Tibial nerve (tissue), 4 donors: ENCODE results near the gene MLANA. TPM values are rescaled to one million over a fixed set of nuclear protein-coding genes. Genes with fewer than 3 reads are reported as not detected.

Experiments
- DNase-seq, 2 donors: peaks; one replicate each; pipeline ENCODE4 v3.0.0-alpha.2; 2019; ENCODE audit warnings: low spot score in 2 of 2
- H3K27ac ChIP-seq, 4 donors: fragments of 200-600 bp; sonication (generic) in 3 of 4; one replicate each; pipeline ENCODE4 v1.5.1; 2017 to 2019; ENCODE audit warnings: mild to moderate bottlenecking in 1 of 4
- H3K27me3 ChIP-seq, 2 donors: fragments of 200-600 bp; sonication (generic) in 1 of 2; one replicate each; pipeline versions ENCODE4 v1.5.1 to v1.6.0; 2017 to 2019
- H3K36me3 ChIP-seq, 3 donors: fragments of 200-600 bp; sonication (generic); one replicate each; pipeline ENCODE4 v1.5.1; 2018 to 2019
- H3K4me1 ChIP-seq, 4 donors: fragments of 200-600 bp; sonication (generic) in 3 of 4; one replicate each; pipeline ENCODE4 v1.5.1; 2017 to 2019
- H3K4me3 ChIP-seq, 4 donors: fragments of 200-600 bp; sonication (generic) in 3 of 4; one replicate each; pipeline ENCODE4 v1.5.1; 2017 to 2019; ENCODE audit warnings: mild to moderate bottlenecking in 1 of 4, moderate library complexity in 1 of 4
- H3K9me3 ChIP-seq, 4 donors: fragments of 200-600 bp; sonication (generic) in 3 of 4; one replicate each; pipeline ENCODE4 v1.5.1; 2017 to 2019
- EP300 ChIP-seq, 2 donors: sonication (generic); formaldehyde crosslinking; IDR thresholded peaks; one replicate each; pipeline ENCODE4 v1.6.1; 2017; ENCODE audit warnings: antibody characterized with exemption in 2 of 2, mild to moderate bottlenecking in 1 of 2
- POLR2A ChIP-seq, 2 donors: fragments of 450-650 bp; IDR thresholded peaks; one replicate each; pipeline ENCODE4 v1.6.1; 2017; ENCODE audit warnings: antibody characterized with exemption in 2 of 2, mild to moderate bottlenecking in 2 of 2, moderate library complexity in 2 of 2
- WGBS, 2 donors: methylation state at CpG; one replicate each; pipeline ENCODE4 v1.1.5; 2018; 5-methylcytosine and 5-hydroxymethylcytosine counted together
- total RNA-seq, 4 donors: library from RNA; depleted of rRNA; stranded (reverse); fragments of >200 nt; gene quantifications; one replicate each; pipeline ENCODE4 v1.1.0, GENCODE V29; 2016
- TF ChIP-seq, protein P1 (sequence below), 5 experiments: fragments of 200-600 bp in 3 of 5; fragments of 450-650 bp in 2 of 5; sonication (generic) in 3 of 5; IDR thresholded peaks; one replicate each; pipeline ENCODE4 v1.5.1; 2016 to 2019; ENCODE audit warnings: antibody characterized with exemption in 5 of 5, mild to moderate bottlenecking in 3 of 5, moderate library complexity in 2 of 5

The MLANA gene
- total RNA-seq, 4 donors from 2014 or later: not detected

DNA sequence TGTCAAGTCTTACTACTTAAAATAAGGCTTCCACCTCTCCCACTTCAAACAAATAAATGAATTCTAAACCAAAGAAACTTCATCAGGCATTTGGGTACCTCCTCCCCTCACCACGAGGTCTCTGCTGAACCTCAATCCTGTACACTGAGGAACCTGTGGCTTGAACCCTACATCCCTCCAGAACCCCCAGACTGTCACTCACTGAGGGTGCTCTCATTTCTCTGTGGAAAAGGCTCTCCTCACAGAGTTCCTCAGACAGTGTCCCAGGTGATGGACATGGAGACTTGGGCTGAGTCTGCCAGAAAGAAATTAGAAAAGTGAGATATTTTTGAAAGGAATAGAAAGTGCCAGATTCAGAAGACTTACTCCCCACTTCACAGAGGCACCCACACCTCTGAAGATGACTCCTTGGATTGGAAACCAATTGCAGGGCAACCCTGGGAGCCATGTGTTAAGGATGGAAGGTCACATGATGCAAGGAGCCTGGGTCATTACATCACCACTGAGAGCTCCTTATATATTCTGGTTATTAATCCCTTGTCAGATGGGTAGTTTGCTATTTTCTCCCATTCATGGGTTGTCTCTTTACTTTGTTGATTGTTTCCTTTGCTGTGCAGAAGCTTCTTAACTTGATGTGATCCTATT lies 19.8 kb downstream of the MLANA start:
- WGBS, 2 donors: 87 to 96% methylated on average over 1 of the region's 1 CpG
- no peak for DNase-seq

DNA sequence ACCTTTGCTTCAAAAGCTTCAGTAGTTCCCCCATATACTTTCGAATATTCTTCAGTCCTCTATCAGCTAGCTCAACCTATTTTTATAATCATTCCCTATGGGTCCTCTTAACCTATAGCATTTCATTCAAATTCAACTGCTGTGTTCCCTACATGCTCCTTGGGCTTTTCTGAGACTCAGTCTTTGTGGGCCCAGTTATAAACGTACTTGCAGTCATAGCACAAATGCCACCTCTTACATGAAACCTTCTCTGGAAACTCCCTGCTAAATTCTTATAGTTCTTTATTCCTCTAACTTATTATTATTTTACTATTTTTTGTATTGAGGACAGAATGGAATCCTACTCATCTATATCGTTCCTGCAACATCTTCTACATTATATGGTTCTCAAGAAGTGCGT lies 24.7 kb downstream of the MLANA start:
- DNase-seq: no peak
- no peaks in the 10 kb centered on the region for H3K27me3 ChIP-seq
- no peak overlapping the region for H3K4me3 ChIP-seq
- no peaks in the 10 kb centered on the region for H3K4me1 ChIP-seq
- H3K36me3 ChIP-seq: peaks cover 0 to 25% (median 0%) of the 10 kb centered on the region in 3 donors
- no peaks in the 10 kb centered on the region for H3K9me3 ChIP-seq
- WGBS, 2 donors: 88 to 92% methylated on average over 4 of the region's 4 CpGs
- H3K27ac ChIP-seq: no peak overlapping the region
- TF ChIP-seq EP300 (IDR thresholded peaks at IDR 0.05) (no peak), POLR2A (IDR thresholded peaks at IDR 0.05) (no peak)
- TF ChIP-seq, protein P1, sequence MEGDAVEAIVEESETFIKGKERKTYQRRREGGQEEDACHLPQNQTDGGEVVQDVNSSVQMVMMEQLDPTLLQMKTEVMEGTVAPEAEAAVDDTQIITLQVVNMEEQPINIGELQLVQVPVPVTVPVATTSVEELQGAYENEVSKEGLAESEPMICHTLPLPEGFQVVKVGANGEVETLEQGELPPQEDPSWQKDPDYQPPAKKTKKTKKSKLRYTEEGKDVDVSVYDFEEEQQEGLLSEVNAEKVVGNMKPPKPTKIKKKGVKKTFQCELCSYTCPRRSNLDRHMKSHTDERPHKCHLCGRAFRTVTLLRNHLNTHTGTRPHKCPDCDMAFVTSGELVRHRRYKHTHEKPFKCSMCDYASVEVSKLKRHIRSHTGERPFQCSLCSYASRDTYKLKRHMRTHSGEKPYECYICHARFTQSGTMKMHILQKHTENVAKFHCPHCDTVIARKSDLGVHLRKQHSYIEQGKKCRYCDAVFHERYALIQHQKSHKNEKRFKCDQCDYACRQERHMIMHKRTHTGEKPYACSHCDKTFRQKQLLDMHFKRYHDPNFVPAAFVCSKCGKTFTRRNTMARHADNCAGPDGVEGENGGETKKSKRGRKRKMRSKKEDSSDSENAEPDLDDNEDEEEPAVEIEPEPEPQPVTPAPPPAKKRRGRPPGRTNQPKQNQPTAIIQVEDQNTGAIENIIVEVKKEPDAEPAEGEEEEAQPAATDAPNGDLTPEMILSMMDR (IDR thresholded peaks at IDR 0.05): no peak

More for the DNA sequence above, 19.8 kb downstream of the MLANA start:
- Histone ChIP-seq H3K4me1 (no peaks in the 10 kb centered on the region), H3K4me3 (no peak overlapping the region), H3K36me3 (peaks cover 0 to 40% (median 0%) of the 10 kb centered on the region in 3 donors), H3K27me3 (no peaks in the 10 kb centered on the region), H3K27ac (no peak overlapping the region), H3K9me3 (no peaks in the 10 kb centered on the region)
- TF ChIP-seq, protein P1 (IDR thresholded peaks at IDR 0.05): no peak
- TF ChIP-seq EP300 (IDR thresholded peaks at IDR 0.05) (no peak), POLR2A (IDR thresholded peaks at IDR 0.05) (no peak)

DNA sequence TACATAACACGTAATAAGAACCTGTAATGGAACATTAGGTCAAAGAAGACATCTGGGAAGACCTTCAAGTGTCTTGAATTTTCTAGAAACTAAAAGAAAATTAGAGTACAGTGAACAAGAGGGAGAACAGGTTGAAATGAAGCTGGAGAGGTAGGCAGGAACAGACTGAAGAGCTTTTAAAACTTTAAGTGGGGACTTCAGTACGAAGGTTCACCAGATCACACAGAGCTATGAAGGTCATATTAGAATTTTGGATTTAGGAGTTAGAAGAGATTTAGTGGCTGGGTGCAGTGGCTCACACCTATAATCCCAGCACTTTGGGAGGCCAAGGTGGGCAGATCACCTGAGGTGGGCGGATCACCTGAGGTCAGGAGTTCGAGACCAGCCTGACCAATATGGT lies 26.6 kb downstream of the MLANA start:
- TF ChIP-seq EP300 (IDR thresholded peaks at IDR 0.05) (no peak), POLR2A (IDR thresholded peaks at IDR 0.05) (no peak)
- TF ChIP-seq, protein P1 (IDR thresholded peaks at IDR 0.05): no peak
- no peak overlapping the region for H3K4me3 ChIP-seq
- H3K9me3 ChIP-seq: no peaks in the 10 kb centered on the region
- H3K27me3 ChIP-seq: no peaks in the 10 kb centered on the region
- 95 to 96% methylated on average over 4 of the region's 4 CpGs for WGBS, 2 donors
- DNase-seq: no peak
- no peak overlapping the region for H3K27ac ChIP-seq
- peaks cover 0 to 35% (median 6%) of the 10 kb centered on the region in 3 donors for H3K36me3 ChIP-seq
- H3K4me1 ChIP-seq: no peaks in the 10 kb centered on the region

DNA sequence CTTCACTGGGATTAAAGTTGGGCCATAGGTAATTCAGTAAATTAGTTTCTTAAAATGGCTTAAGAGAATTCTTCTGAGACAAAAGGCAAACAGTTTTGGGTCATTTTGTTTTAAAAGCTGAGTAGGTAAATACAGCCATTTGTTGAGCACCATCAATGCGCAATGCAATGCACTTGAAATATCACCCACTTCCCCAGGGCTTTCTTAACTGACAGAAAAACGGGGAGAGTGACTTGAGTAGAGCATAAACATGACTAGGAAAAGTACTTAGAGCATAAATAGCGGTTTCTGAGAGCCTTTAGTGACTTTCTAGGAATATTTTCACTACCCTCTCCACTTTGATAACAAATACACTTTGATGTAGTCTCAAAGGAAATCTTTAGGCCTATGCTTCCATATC lies 27.2 kb downstream of the MLANA start:
- H3K27me3 ChIP-seq: no peaks in the 10 kb centered on the region
- TF ChIP-seq, protein P1 (IDR thresholded peaks at IDR 0.05): no peak
- TF ChIP-seq POLR2A (IDR thresholded peaks at IDR 0.05) (no peak), EP300 (IDR thresholded peaks at IDR 0.05) (no peak)
- no peak overlapping the region for H3K4me3 ChIP-seq
- peaks cover 0 to 41% (median 10%) of the 10 kb centered on the region in 3 donors for H3K36me3 ChIP-seq
- H3K27ac ChIP-seq: no peak overlapping the region
- no peak for DNase-seq
- 64 to 66% methylated on average over 3 of the region's 3 CpGs for WGBS, 2 donors
- no peaks in the 10 kb centered on the region for H3K4me1 ChIP-seq
- H3K9me3 ChIP-seq: no peaks in the 10 kb centered on the region

DNA sequence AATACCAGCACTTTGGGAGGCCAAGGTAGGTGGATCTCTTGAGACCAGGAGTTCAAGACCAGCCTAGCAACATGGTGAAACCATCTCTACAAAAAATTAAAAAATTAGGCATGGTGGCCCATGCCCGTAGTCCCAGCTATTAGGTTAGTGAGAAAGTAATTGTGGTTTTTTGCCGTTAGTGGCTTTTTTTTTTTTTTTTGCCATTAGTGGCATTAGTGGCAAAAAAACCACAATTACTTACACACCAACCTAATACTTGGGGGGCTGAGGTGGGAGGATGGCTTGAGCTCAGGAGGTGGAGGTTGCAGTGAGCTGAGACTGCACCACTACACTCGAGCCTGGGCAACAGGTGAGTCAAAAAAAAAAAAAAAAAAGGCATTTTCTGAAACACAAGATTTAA lies 27.8 kb downstream of the MLANA start:
- WGBS, 2 donors: 90 to 91% methylated on average over 3 of the region's 3 CpGs
- Histone ChIP-seq H3K27me3 (no peaks in the 10 kb centered on the region), H3K36me3 (peaks cover 0 to 47% (median 10%) of the 10 kb centered on the region in 3 donors), H3K4me1 (no peaks in the 10 kb centered on the region), H3K9me3 (no peaks in the 10 kb centered on the region), H3K4me3 (no peak overlapping the region), H3K27ac (no peak overlapping the region)
- TF ChIP-seq, protein P1 (IDR thresholded peaks at IDR 0.05): no peak
- no peak for TF ChIP-seq POLR2A (IDR thresholded peaks at IDR 0.05)
- TF ChIP-seq EP300 (IDR thresholded peaks at IDR 0.05): no peak
- DNase-seq: no peak
